K562 (cell line): ENCODE results near the gene MMD2. TPM values are rescaled to one million over a fixed set of nuclear protein-coding genes. Genes with fewer than 3 reads are reported as not detected.

Experiments used
- ATF7 ChIP-seq: fragments of 450-650 bp; IDR thresholded peaks from 2 replicates; pipeline ENCODE4 v1.7.1; 2014; ENCODE audit warnings: mild to moderate bottlenecking, moderate library complexity
- CREB1 ChIP-seq, 2 experiments: sonication (generic) in 1 of 2; formaldehyde crosslinking in 1 of 2; IDR thresholded peaks; 2 replicates each; pipeline versions ENCODE4 v1.6.1 to v1.8.0; 2012 to 2022; ENCODE audit warnings: inconsistent platforms in 1 of 2, mild to moderate bottlenecking in 1 of 2, missing genetic modification reagents in 1 of 2, moderate library complexity in 1 of 2
- KDM4B ChIP-seq, 2 experiments: fragments of 450-650 bp in 1 of 2; sonication (generic) in 1 of 2; IDR thresholded peaks; 2 replicates each; pipeline ENCODE4 v1.6.1; 2016 to 2017; ENCODE audit warnings: borderline replicate concordance in 2 of 2, antibody characterized with exemption in 1 of 2, low read depth in 1 of 2, mild to moderate bottlenecking in 1 of 2
- REST ChIP-seq, 2 experiments: fragments of 450-650 bp; formaldehyde crosslinking in 1 of 2; IDR thresholded peaks; 2 replicates each; pipeline versions ENCODE4 v1.4.0 to v1.6.1; 2014 to 2020; ENCODE audit warnings: mild to moderate bottlenecking in 2 of 2, borderline replicate concordance in 1 of 2, low read depth in 1 of 2
- SNRNP70 ChIP-seq: fragments of 200-400 bp; formaldehyde crosslinking; optimal IDR thresholded peaks from 2 replicates; pipeline ENCODE3; 2017; ENCODE audit warnings: low read depth, low read length
- ZBTB17 ChIP-seq: fragments of 450-650 bp; formaldehyde crosslinking; IDR thresholded peaks from 2 replicates; pipeline ENCODE4 v1.4.0; 2020; ENCODE audit warnings: mild to moderate bottlenecking
- ZBTB43 ChIP-seq: sonication (generic); formaldehyde crosslinking; IDR thresholded peaks from 2 replicates; pipeline ENCODE4 v1.8.0; 2023; ENCODE audit warnings: mild to moderate bottlenecking, missing genetic modification reagents
- ZMIZ1 ChIP-seq, 2 experiments: fragments of 150-350 bp in 1 of 2; IDR thresholded peaks; 2 replicates each; pipeline ENCODE4 v1.6.1; 2012 to 2016; ENCODE audit warnings: low read depth in 2 of 2, low read length in 2 of 2, mild to moderate bottlenecking in 1 of 2, moderate library complexity in 1 of 2
- polyA plus RNA-seq, 8 experiments: library from polyadenylated mRNA; depleted of rRNA in 4 of 8; stranded (reverse) in 5 of 8; unstranded in 3 of 8; fragments of >200 nt; fragmentation: Nextera tagmentation in 2 of 8; fragmentation: Illumina TruSeq in 1 of 8; extraction: Ambion mirVana in 2 of 8; extraction: Trizol in 1 of 8; gene quantifications; 2 replicates each; pipeline versions ENCODE4 v1.2.1 to v1.2.3, GENCODE V29; 2011 to 2014; ENCODE audit warnings: inconsistent platforms in 1 of 8, missing spikeins in 1 of 8
- total RNA-seq, 7 experiments: library from RNA; depleted of rRNA in 6 of 7; stranded (reverse); fragments of >200 nt in 6 of 7; fragmentation: Illumina TruSeq in 2 of 7; extraction: Trizol in 2 of 7; gene quantifications; 2 replicates each; pipeline versions ENCODE4 v1.2.1 to v1.2.3, GENCODE V29; 2011 to 2021; ENCODE audit warnings: low replicate concordance in 1 of 7

MMD2 gene
- total and polyA plus RNA-seq, 9 of the 15 experiments (the other 6 are each of a cell fraction or from before 2014, with no cell fraction given): not detected

- TF ChIP-seq REST (IDR thresholded peaks at IDR 0.05; ENCODE audit: borderline replicate concordance) (peak; percentile 50), REST (CRISPR knock-in tag; IDR thresholded peaks at IDR 0.05; ENCODE audit: low read depth) (no peak), ATF7 (peak; percentile 89), KDM4B (IDR thresholded peaks at IDR 0.05; ENCODE audit: borderline replicate concordance in 2 of 2, low read depth in 1 of 2) (no peak), SNRNP70 (no peak), ZBTB17 (CRISPR knock-in tag) (peak; percentile 98), ZMIZ1 (IDR thresholded peaks at IDR 0.05; ENCODE audit: low read depth in 2 of 2, low read length in 2 of 2) (peak in 1 of 2 experiments; percentile 80; a peak in 2 of 4 replicates), ZBTB43 (CRISPR knock-in tag) (no peak), CREB1 (IDR thresholded peaks at IDR 0.05) (peak; percentile 16; the same call in 1 of the 2 replicates), CREB1 (CRISPR knock-in tag; IDR thresholded peaks at IDR 0.05) (no peak)
Measured at GRCh38 chr7:4906682-4907081, 52.3 kb downstream of the MMD2 start (continued).
